ENCODE data around the gene MMP2. TPM values are rescaled to one million over a fixed set of nuclear protein-coding genes. Genes with fewer than 3 reads are reported as not detected.

The MMP2 gene
- total RNA-seq, 3 donors from 2014 or later = 113 to 1,485 (median 459) TPM

GRCh38 chr16:55555436-55555835 lies 76.4 kb downstream of the MMP2 start:
- H3K27ac ChIP-seq = no peak overlapping the region

More at GRCh38 chr16:55555436-55555835, 76.4 kb downstream of the MMP2 start:
- H3K27me3 ChIP-seq = no peaks in the 10 kb centered on the region
- no peak overlapping the region for H3K4me3 ChIP-seq
- H3K9me3 ChIP-seq = peaks cover 0 to 4% of the 10 kb centered on the region in 2 donors
- no peak for TF ChIP-seq POLR2A (IDR thresholded peaks at IDR 0.05)
- TF ChIP-seq POLR2AphosphoS5 (IDR thresholded peaks at IDR 0.05) = no peak
- no peak for TF ChIP-seq CTCF (IDR thresholded peaks at IDR 0.05)
- DNase-seq (ENCODE audit: low spot score in 2 of 2) = no peak
- intact Hi-C loops (cut with DNase I; ENCODE audit: low total_unique reads) = loop anchor here (10.0 kb wide), 1 partner anchor 759 kb away; no protein-coding TSS in a partner anchor
- peaks cover 0 to 5% of the 10 kb centered on the region in 2 donors for H3K4me1 ChIP-seq
- no peaks in the 10 kb centered on the region for H3K36me3 ChIP-seq

Other genes starting within 250 kb of the MMP2 start
- 10 to 100 TPM in 1 of 3 donors, 1 to 10 TPM in 2; 3.1 to 12.8 (median 3.6) TPM for gene IRX6, start 155.0 kb upstream of the MMP2 start, total RNA-seq
- gene LPCAT2, start 29.9 kb downstream of the MMP2 start, total RNA-seq = 10 to 100 TPM; 12.3 to 35.9 (median 24.3) TPM
- gene CAPNS2, start 87.5 kb downstream of the MMP2 start, total RNA-seq = 1 to 10 TPM in 1 of 3 donors, under 1 TPM in 2; 0.66 to 1.0 (median 0.96) TPM
- gene SLC6A2, start 176.8 kb downstream of the MMP2 start, total RNA-seq = under 1 TPM; 0.15 to 0.66 (median 0.64) TPM